K562 (cell line): ENCODE measurements around the gene PLXND1. TPM values are rescaled to one million over a fixed set of nuclear protein-coding genes. Genes with fewer than 3 reads are reported as not detected.
A peak's percentile ranks its signal among the peaks of the same experiment; 100 is the strongest.

Source experiments
- ARID1B ChIP-seq: fragments of 450-650 bp; IDR thresholded peaks from 2 replicates; pipeline ENCODE4 v1.6.1; 2016; ENCODE audit warnings: antibody characterized with exemption, mild to moderate bottlenecking, inconsistent platforms
- CTBP1 ChIP-seq: fragments of 450-650 bp; IDR thresholded peaks from 2 replicates; pipeline ENCODE4 v1.6.1; 2016; ENCODE audit warnings: borderline replicate concordance
- FOXA3 ChIP-seq, 2 experiments: fragments of 450-650 bp in 1 of 2; sonication (generic) in 1 of 2; formaldehyde crosslinking; IDR thresholded peaks in 1 of 2; conservative IDR thresholded peaks in 1 of 2; 2 replicates each; pipeline versions ENCODE4 v1.4.0 to v1.8.0; 2020 to 2022; ENCODE audit warnings: mild to moderate bottlenecking in 2 of 2, missing genetic modification reagents in 1 of 2
- HMGN3 ChIP-seq: IDR thresholded peaks from 2 replicates; pipeline ENCODE4 v1.6.1; 2011; ENCODE audit warnings: borderline replicate concordance, low read depth, mild to moderate bottlenecking, mixed read lengths, low read length; ENCODE audit not compliant: insufficient read length; ENCODE audit errors: extremely low read depth
- HMGXB4 ChIP-seq: sonication (generic); formaldehyde crosslinking; IDR thresholded peaks from 2 replicates; pipeline ENCODE4 v1.8.1; 2023; ENCODE audit warnings: mild to moderate bottlenecking, missing genetic modification reagents
- KDM1A ChIP-seq, 2 experiments: fragments of 450-650 bp; IDR thresholded peaks; 2 replicates each; pipeline ENCODE4 v1.6.1; 2016; ENCODE audit warnings: mild to moderate bottlenecking in 2 of 2
- NFIC ChIP-seq: fragments of 450-650 bp; IDR thresholded peaks from 2 replicates; pipeline ENCODE4 v1.6.1; 2017; ENCODE audit warnings: mild to moderate bottlenecking, inconsistent platforms
- TRIM25 ChIP-seq: fragments of 450-650 bp; IDR thresholded peaks from 2 replicates; pipeline ENCODE4 v1.7.0; 2016; ENCODE audit warnings: borderline replicate concordance
- USF1 ChIP-seq: sonication (generic); formaldehyde crosslinking; IDR thresholded peaks from 2 replicates; pipeline ENCODE4 v1.9.0; 2022; ENCODE audit warnings: mild to moderate bottlenecking, missing genetic modification reagents
- ZC3H11A ChIP-seq: IDR thresholded peaks from 2 replicates; pipeline ENCODE4 v1.6.1; 2012; ENCODE audit warnings: low read depth, low read length, improper control_type of control experiment
- ZNF121 ChIP-seq: sonication (generic); formaldehyde crosslinking; conservative IDR thresholded peaks from 2 replicates; pipeline ENCODE4 v1.8.0; 2022; ENCODE audit warnings: missing genetic modification reagents
- ZNF609 ChIP-seq: sonication (generic); formaldehyde crosslinking; IDR thresholded peaks from 2 replicates; pipeline ENCODE4 v1.8.1; 2023; ENCODE audit warnings: missing genetic modification reagents, mild to moderate bottlenecking, borderline replicate concordance
- polyA plus RNA-seq, 8 experiments: library from polyadenylated mRNA; depleted of rRNA in 4 of 8; stranded (reverse) in 5 of 8; unstranded in 3 of 8; fragments of >200 nt; fragmentation: Nextera tagmentation in 2 of 8; fragmentation: Illumina TruSeq in 1 of 8; extraction: Ambion mirVana in 2 of 8; extraction: Trizol in 1 of 8; gene quantifications; 2 replicates each; pipeline versions ENCODE4 v1.2.1 to v1.2.3, GENCODE V29; 2011 to 2014; ENCODE audit warnings: inconsistent platforms in 1 of 8, missing spikeins in 1 of 8
- total RNA-seq, 7 experiments: library from RNA; depleted of rRNA in 6 of 7; stranded (reverse); fragments of >200 nt in 6 of 7; fragmentation: Illumina TruSeq in 2 of 7; extraction: Trizol in 2 of 7; gene quantifications; 2 replicates each; pipeline versions ENCODE4 v1.2.1 to v1.2.3, GENCODE V29; 2011 to 2021; ENCODE audit warnings: low replicate concordance in 1 of 7

PLXND1 gene
- total and polyA plus RNA-seq, 9 of the 15 experiments (the other 6 are each of a cell fraction or from before 2014, with no cell fraction given): 0.34 to 28.8 (median 14.0) TPM

GRCh38 chr3:129599607-129600006 is 6.9 kb downstream of the PLXND1 start (continued):
- TF ChIP-seq ARID1B (peak; percentile 64), TRIM25 (no peak), HMGXB4 (CRISPR knock-in tag) (no peak), USF1 (CRISPR knock-in tag) (0 out of 2 replicates have a peak, but pooled peaks have one; percentile 22), ZC3H11A (no peak), ZNF121 (CRISPR knock-in tag) (no peak), ZNF609 (CRISPR knock-in tag) (no peak), FOXA3 (CRISPR knock-in tag; conservative IDR thresholded peaks at IDR 0.05 in 1 of 2, IDR thresholded peaks at IDR 0.05 in 1 of 2) (0 out of 4 replicates have a peak, but pooled peaks of 1 of the 2 experiments have one; percentile 59), KDM1A (IDR thresholded peaks at IDR 0.05) (peak in 1 of 2 experiments; percentile 11; a peak in 2 of 4 replicates), CTBP1 (peak; percentile 52; the same call in 1 of the 2 replicates), NFIC (0 out of 2 replicates have a peak, but pooled peaks have one; percentile 18), HMGN3 (no peak)
